Omental fat pad (tissue), 3 donors: Measurements from ENCODE around the gene KRABD2.

ENCODE experiments used
- ATAC-seq: fragments of 150-250 bp; one replicate; pipeline ENCODE4 v1.9.1; 2016; ENCODE audit warnings: mild to moderate bottlenecking, moderate library complexity; ENCODE audit not compliant: low FRiP score
- DNase-seq: peaks from one replicate; pipeline ENCODE4 v3.0.0-alpha.2; 2019; ENCODE audit warnings: low spot score
- TF ChIP-seq, protein P1 (sequence below), 3 donors: fragments of 450-650 bp; IDR thresholded peaks; one replicate each; pipeline ENCODE4 v1.5.1; 2016 to 2017; ENCODE audit warnings: antibody characterized with exemption in 3 of 3, mild to moderate bottlenecking in 3 of 3, moderate library complexity in 2 of 3

The KRABD2 gene

DNA sequence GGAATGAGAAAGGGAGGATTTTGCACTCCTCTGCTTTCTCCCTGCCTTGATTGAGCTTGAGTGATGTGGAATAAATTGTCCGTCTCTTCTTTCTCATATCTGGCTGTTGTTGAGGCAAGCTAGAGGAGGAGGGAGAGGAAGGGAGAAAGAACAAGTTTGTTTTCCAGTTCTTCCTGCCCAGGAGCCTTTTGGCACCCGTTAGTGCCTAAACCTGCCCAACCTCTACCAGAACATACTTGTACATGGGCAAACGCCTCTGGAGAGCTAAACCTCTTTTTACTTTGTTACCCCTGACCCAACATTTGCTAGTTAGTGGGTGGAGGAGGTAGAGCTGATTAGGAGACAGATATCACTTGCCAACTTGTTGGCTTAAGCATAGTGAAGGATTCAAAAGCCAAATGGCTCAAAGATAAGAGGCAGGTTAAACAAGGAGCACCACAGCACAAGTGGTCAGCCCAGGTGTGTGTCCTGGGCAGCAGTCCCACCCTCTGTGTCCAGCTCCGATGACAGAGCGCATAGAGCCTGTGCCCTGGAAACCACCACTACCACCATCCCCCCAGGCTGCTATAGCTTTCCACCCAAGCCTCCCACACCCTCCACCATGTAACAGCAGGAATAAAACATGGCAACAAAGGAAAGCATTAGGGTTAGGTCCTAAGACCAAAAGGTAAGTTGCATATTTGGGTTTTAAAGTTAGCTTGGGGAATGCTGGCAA is 30.4 kb downstream of the KRABD2 start:
- no peak for DNase-seq
- TF ChIP-seq, protein P1, sequence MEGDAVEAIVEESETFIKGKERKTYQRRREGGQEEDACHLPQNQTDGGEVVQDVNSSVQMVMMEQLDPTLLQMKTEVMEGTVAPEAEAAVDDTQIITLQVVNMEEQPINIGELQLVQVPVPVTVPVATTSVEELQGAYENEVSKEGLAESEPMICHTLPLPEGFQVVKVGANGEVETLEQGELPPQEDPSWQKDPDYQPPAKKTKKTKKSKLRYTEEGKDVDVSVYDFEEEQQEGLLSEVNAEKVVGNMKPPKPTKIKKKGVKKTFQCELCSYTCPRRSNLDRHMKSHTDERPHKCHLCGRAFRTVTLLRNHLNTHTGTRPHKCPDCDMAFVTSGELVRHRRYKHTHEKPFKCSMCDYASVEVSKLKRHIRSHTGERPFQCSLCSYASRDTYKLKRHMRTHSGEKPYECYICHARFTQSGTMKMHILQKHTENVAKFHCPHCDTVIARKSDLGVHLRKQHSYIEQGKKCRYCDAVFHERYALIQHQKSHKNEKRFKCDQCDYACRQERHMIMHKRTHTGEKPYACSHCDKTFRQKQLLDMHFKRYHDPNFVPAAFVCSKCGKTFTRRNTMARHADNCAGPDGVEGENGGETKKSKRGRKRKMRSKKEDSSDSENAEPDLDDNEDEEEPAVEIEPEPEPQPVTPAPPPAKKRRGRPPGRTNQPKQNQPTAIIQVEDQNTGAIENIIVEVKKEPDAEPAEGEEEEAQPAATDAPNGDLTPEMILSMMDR (IDR thresholded peaks at IDR 0.05) = no peak
- ATAC-seq = no peak

- TF ChIP-seq, protein P1 (IDR thresholded peaks at IDR 0.05) = no peak
- DNase-seq = no peak
- ATAC-seq = no peak
Measured at GRCh38 chr17:8345052-8345690, 31.3 kb downstream of the KRABD2 start.

- no peak for ATAC-seq
- TF ChIP-seq, protein P1 (IDR thresholded peaks at IDR 0.05) = no peak
- DNase-seq = no peak
Measured at GRCh38 chr17:8341456-8341855, 35.0 kb downstream of the KRABD2 start.

- DNase-seq = no peak
- ATAC-seq = no peak
- TF ChIP-seq, protein P1 (IDR thresholded peaks at IDR 0.05) = no peak
Measured at GRCh38 chr17:8339540-8339939, 37.0 kb downstream of the KRABD2 start, which contains the start of gene ODF4. Gene ODF4, plus strand, starts transcription at chr17:8339840. Its CDS starts 212 bp downstream, at chr17:8340052.

GRCh38 chr17:8338753-8339140 is 37.8 kb downstream of the KRABD2 start:
- no peak for ATAC-seq
- DNase-seq = no peak
- TF ChIP-seq, protein P1 (IDR thresholded peaks at IDR 0.05) = no peak

DNA sequence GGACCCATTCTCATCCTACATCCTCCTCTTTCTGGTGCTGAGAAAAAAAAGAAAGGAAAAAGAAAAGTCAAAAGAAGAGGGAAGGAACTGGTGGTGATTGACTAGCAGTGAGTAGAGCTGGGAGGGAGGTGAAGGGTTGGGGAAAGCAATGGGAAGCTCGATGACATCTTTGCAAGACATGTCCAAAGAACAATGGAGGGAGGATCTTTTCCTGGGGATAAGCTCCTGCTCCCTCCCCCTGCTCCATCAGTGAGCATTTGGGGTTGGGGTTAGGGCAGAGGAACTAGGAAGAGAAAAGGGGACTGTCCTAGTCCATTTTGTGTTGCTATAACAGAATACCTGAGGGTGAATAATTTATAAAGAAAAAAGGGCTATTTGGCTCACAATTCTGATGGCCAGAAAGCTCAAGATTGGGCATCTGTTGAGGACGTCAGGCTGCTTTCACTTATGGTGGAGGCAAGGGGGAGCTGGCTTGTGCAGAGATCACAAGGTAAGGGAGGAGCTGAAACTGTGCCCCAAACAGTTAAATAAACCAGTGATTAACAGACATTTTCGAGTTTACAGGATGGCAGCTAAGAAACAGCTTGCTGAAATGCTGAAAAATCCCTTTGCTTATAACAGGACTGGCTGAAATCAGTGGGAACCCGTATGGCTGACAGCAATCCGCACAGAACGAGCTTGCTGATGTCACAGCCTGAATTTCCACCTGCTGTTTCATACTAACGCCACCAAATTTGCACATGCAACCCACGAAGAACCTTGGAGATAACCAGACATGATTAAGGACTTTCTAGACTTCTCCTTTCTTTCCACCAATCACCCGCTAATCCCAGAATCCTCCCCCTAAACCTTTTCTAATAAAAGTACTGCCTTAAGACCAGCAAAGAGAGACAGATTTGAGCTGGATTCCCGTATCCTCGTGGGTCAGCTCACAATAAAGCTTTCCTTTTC is 38.4 kb downstream of the KRABD2 start:
- DNase-seq (no peak), ATAC-seq (no peak)
- TF ChIP-seq, protein P1 (IDR thresholded peaks at IDR 0.05) = no peak
